ENCODE data around the gene IZUMO2.

GRCh38 chr19:50204081-50204428 lies 41.0 kb upstream of the IZUMO2 start:
- TF ChIP-seq CTCF (IDR thresholded peaks at IDR 0.05; ENCODE audit: poor library complexity) (no peak), EZH2 (IDR thresholded peaks at IDR 0.05; ENCODE audit: borderline replicate concordance) (no peak)

Data from hepatocyte (in vitro differentiated cells).